SU-DHL-6 (cell line): ENCODE results near the gene KCNH1.

Source experiments
- CTCF ChIP-seq: fragments of 200-600 bp; sonication (generic); IDR thresholded peaks from one replicate; pipeline ENCODE4 v1.5.1; 2017; ENCODE audit warnings: antibody characterized with exemption, mild to moderate bottlenecking, low read length, moderate library complexity; ENCODE audit not compliant: insufficient read depth, poor library complexity, severe bottlenecking
- EZH2phosphoT487 ChIP-seq: fragments of 200-600 bp; sonication (generic), shearing (Covaris generic); conservative IDR thresholded peaks from 2 replicates; pipeline ENCODE4 v1.6.1; 2018; ENCODE audit warnings: mild to moderate bottlenecking, antibody characterized with exemption, low read length, moderate library complexity, mixed read lengths

- TF ChIP-seq CTCF: no peak
- TF ChIP-seq EZH2phosphoT487: no peak
Measured at GRCh38 chr1:210989905-210990304, 144.0 kb downstream of the KCNH1 start.
